ENCODE data around the gene PDLIM3.

GRCh38 chr4:185538806-185539205 is 3.5 kb upstream of the PDLIM3 start:
- TF ChIP-seq CTCF (IDR thresholded peaks at IDR 0.05; ENCODE audit: insufficient read depth, low read length, poor library complexity, severe bottlenecking) (no peak), EZH2phosphoT487 (conservative IDR thresholded peaks at IDR 0.05; ENCODE audit: low read length) (no peak)
